HEK293T (cell line): ENCODE data around the gene GATA1.

Experiments used
- CTCF ChIA-PET: fragments of 350-600 bp; formaldehyde crosslinking; extraction: SDS; loops from one replicate; lab custom pipeline; 2021; ENCODE audit warnings: antibody characterized with exemption, inconsistent platforms; lab: Yijun Ruan, JAX
- POLR2A ChIA-PET: fragments of 350-600 bp; formaldehyde crosslinking; extraction: SDS; loops from one replicate; lab custom pipeline; 2020; ENCODE audit warnings: antibody characterized with exemption, inconsistent platforms; lab: Yijun Ruan, JAX
- DNase-seq: peaks from one replicate; pipeline ENCODE4 v3.0.0; 2012; ENCODE audit warnings: mixed read lengths; ENCODE audit errors: extremely low spot score
- ARNT ChIP-seq: fragments of 450-650 bp; IDR thresholded peaks from 2 replicates; pipeline ENCODE4 v1.6.1; 2017; ENCODE audit warnings: mild to moderate bottlenecking
- BHLHE40 ChIP-seq: fragments of 450-650 bp; IDR thresholded peaks from 2 replicates; pipeline ENCODE4 v1.6.1; 2016; ENCODE audit warnings: mild to moderate bottlenecking, moderate library complexity, borderline replicate concordance
- CTBP1 ChIP-seq: fragments of 450-650 bp; IDR thresholded peaks from 2 replicates; pipeline ENCODE4 v1.6.1; 2016; ENCODE audit warnings: borderline replicate concordance
- ELF4 ChIP-seq: fragments of 450-650 bp; IDR thresholded peaks from 2 replicates; pipeline ENCODE4 v1.6.1; 2017; ENCODE audit warnings: antibody characterized with exemption
- FOXA1 ChIP-seq: fragments of 450-650 bp; IDR thresholded peaks from 2 replicates; pipeline ENCODE4 v1.6.1; 2016; ENCODE audit warnings: mild to moderate bottlenecking
- FOXK2 ChIP-seq: fragments of 450-650 bp; IDR thresholded peaks from 2 replicates; pipeline ENCODE4 v1.6.1; 2016; ENCODE audit warnings: mild to moderate bottlenecking
- FOXM1 ChIP-seq: fragments of 450-650 bp; IDR thresholded peaks from 2 replicates; pipeline ENCODE4 v1.6.1; 2017; ENCODE audit warnings: mild to moderate bottlenecking, borderline replicate concordance
- HDGF ChIP-seq: fragments of 450-650 bp; IDR thresholded peaks from 2 replicates; pipeline ENCODE4 v1.6.1; 2017; ENCODE audit warnings: antibody characterized with exemption, borderline replicate concordance
- L3MBTL2 ChIP-seq: fragments of 450-650 bp; conservative IDR thresholded peaks from 2 replicates; pipeline ENCODE4 v1.6.1; 2016; ENCODE audit warnings: mild to moderate bottlenecking
- LEF1 ChIP-seq: fragments of 450-650 bp; IDR thresholded peaks from 2 replicates; pipeline ENCODE4 v1.6.1; 2017; ENCODE audit warnings: mild to moderate bottlenecking, borderline replicate concordance
- NFRKB ChIP-seq: fragments of 450-650 bp; IDR thresholded peaks from 2 replicates; pipeline ENCODE4 v1.6.1; 2016; ENCODE audit warnings: mild to moderate bottlenecking, moderate library complexity
- SP1 ChIP-seq: fragments of 450-650 bp; IDR thresholded peaks from 2 replicates; pipeline ENCODE4 v1.6.1; 2017
- SUZ12 ChIP-seq: fragments of 450-650 bp; IDR thresholded peaks from 2 replicates; pipeline ENCODE4 v1.6.1; 2016; ENCODE audit warnings: mild to moderate bottlenecking
- TARDBP ChIP-seq: fragments of 450-650 bp; IDR thresholded peaks from 2 replicates; pipeline ENCODE4 v1.6.1; 2016
- ZNF384 ChIP-seq: fragments of 450-650 bp; IDR thresholded peaks from 2 replicates; pipeline ENCODE4 v1.6.1; 2016
- TF ChIP-seq, protein P1 (sequence below): fragments of 450-650 bp; IDR thresholded peaks from 2 replicates; pipeline ENCODE4 v1.6.1; 2016

The GATA1 gene

DNA sequence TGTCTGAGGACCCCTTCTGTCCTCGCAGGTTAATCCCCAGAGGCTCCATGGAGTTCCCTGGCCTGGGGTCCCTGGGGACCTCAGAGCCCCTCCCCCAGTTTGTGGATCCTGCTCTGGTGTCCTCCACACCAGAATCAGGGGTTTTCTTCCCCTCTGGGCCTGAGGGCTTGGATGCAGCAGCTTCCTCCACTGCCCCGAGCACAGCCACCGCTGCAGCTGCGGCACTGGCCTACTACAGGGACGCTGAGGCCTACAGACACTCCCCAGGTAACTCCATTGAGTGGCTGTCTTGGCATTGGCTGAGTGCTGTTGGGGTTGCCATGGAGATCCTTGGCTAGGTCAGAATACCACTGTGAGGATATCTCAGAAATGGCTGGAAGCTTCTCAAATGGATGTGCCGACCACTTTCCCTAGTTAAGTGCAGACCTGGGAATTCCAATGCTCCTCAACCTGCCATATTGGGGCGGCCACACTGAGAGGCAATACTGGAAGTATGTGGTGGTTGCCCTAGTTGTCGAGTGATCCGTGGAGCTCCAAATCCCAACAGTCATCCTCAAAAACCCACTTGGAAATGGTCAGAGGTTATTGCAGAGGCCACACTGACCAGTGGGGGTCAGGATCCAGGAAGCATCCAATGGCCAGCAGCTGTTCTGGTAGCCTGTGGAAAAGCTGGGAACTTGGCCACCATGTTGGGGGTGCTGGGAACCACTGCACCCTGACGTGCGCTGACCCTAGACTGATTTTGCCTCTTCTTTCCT, 4.9 kb downstream of the GATA1 start:
- ChIA-PET POLR2A (no interaction called here), CTCF (no interaction called here)
- DNase-seq = no peak
- TF ChIP-seq SUZ12 = no peak
- TF ChIP-seq FOXM1 = no peak
- no peak for TF ChIP-seq HDGF
- TF ChIP-seq SP1 = no peak
- TF ChIP-seq CTBP1 = no peak
- TF ChIP-seq LEF1 = no peak
- no peak for TF ChIP-seq NFRKB
- TF ChIP-seq, protein P1, sequence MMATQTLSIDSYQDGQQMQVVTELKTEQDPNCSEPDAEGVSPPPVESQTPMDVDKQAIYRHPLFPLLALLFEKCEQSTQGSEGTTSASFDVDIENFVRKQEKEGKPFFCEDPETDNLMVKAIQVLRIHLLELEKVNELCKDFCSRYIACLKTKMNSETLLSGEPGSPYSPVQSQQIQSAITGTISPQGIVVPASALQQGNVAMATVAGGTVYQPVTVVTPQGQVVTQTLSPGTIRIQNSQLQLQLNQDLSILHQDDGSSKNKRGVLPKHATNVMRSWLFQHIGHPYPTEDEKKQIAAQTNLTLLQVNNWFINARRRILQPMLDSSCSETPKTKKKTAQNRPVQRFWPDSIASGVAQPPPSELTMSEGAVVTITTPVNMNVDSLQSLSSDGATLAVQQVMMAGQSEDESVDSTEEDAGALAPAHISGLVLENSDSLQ = no peak
- no peak for TF ChIP-seq FOXA1
- no peak for TF ChIP-seq TARDBP
- no peak for TF ChIP-seq ZNF384
- TF ChIP-seq BHLHE40 = no peak
- no peak for TF ChIP-seq L3MBTL2
- no peak for TF ChIP-seq ELF4
- TF ChIP-seq FOXK2 = no peak
- TF ChIP-seq ARNT = no peak

DNA sequence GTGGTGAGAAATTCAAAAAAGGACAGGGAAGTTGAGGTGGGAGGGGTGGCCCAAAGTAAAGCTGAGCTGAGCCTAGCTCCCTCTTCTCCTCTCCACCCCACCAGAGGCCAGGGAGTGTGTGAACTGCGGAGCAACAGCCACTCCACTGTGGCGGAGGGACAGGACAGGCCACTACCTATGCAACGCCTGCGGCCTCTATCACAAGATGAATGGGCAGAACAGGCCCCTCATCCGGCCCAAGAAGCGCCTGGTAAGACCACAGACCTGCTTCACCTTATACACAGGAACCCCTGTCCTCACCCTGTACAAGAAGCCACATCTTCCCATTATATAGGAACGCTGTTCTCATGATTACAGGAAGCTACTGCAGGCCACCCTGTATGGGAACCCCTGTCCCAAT, 5.8 kb downstream of the GATA1 start:
- ChIA-PET CTCF (no interaction called here), POLR2A (interaction anchor here (1.5 kb wide), 1 partner anchor 9 kb away, joined by 5 read pairs; the partner anchor contains the start of gene HDAC6)
- TF ChIP-seq, protein P1 = no peak
- TF ChIP-seq ELF4 (no peak), SP1 (no peak), NFRKB (no peak), SUZ12 (no peak), FOXM1 (no peak), ARNT (no peak), FOXA1 (no peak), CTBP1 (no peak), BHLHE40 (no peak), FOXK2 (no peak), LEF1 (no peak), TARDBP (no peak), L3MBTL2 (no peak), HDGF (no peak), ZNF384 (no peak)
- DNase-seq = no peak

DNA sequence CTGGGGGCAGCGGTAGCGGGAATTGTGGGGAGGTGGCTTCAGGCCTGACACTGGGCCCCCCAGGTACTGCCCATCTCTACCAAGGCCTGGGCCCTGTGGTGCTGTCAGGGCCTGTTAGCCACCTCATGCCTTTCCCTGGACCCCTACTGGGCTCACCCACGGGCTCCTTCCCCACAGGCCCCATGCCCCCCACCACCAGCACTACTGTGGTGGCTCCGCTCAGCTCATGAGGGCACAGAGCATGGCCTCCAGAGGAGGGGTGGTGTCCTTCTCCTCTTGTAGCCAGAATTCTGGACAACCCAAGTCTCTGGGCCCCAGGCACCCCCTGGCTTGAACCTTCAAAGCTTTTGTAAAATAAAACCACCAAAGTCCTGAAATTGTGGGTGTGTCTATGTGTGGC, 7.5 kb downstream of the GATA1 start:
- POLR2A ChIA-PET = no interaction called here
- CTCF ChIA-PET = no interaction called here

DNA sequence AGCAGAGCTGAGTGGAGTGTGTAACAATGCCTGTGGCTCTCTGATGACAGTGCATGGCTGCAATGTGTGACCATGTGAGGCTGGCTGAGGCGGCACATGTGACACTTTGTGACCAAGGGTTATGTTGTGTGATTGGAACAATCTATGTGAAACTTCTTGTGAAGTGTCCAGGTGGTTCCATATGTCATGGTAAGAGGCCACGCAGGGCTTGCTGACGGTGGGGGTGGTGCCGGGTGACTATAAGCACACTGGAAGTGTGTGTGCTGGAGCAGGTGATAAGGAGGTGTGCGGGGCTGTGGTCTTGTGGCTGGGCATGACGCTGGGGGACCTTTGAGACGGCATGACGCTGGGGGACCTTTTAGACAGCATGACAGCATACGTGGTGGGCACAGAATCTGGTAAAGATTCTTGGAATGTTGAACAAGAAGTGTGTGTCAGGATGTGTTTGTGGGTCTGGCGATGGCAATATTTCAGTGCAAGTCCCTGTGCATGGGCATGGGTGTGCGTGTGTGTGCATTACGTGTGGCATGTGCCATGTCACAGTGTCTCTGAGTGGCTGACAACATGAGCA, 8.0 kb downstream of the GATA1 start:
- POLR2A ChIA-PET = no interaction called here
- TF ChIP-seq FOXM1 (no peak), SUZ12 (no peak), BHLHE40 (no peak), TARDBP (no peak), L3MBTL2 (no peak), LEF1 (no peak)
- TF ChIP-seq, protein P1 = no peak
- DNase-seq = no peak
- CTCF ChIA-PET = no interaction called here

More for the DNA sequence above, 7.5 kb downstream of the GATA1 start:
- DNase-seq = no peak
- TF ChIP-seq BHLHE40 (no peak), ARNT (no peak), HDGF (no peak), CTBP1 (no peak), FOXM1 (no peak), SUZ12 (no peak), FOXK2 (no peak), L3MBTL2 (no peak), SP1 (no peak), LEF1 (no peak), ZNF384 (no peak), NFRKB (no peak), ELF4 (no peak), FOXA1 (no peak), TARDBP (no peak)
- TF ChIP-seq, protein P1 = no peak

DNA sequence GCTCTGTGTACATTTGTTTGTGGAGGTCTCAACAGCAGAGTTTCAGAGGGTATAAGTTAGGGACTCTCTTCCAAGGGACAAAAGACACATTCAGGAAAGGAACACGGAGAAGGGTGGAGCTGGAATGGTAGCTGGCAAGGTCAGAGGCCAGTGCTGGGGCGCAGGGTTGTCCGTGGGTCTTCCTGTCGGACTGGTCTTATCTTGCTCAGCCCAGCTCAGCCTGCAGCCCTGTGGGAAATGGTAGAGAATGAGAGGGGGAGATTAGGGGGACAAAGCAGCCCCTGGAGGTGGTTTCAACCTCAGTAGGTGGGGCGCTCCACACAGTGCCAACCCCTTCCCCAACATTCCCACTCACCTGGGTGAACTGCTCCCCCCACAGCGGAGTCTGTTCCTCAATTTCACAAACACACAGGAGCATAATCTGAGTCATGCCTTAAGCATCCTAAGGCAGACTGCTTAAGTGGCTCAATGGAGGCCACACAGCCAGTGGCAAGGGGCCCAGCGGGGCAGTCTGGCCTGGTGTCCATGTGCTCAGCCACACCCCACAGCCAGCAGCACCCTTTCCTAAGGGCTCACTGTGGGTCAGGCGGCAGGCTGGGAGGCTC, 8.6 kb downstream of the GATA1 start:
- no peak for DNase-seq
- CTCF ChIA-PET = no interaction called here
- POLR2A ChIA-PET = no interaction called here
- TF ChIP-seq SUZ12 (no peak), HDGF (no peak), NFRKB (no peak), ELF4 (no peak), SP1 (no peak), FOXA1 (no peak), ZNF384 (no peak), LEF1 (no peak), FOXK2 (no peak), CTBP1 (no peak), ARNT (no peak), TARDBP (no peak), FOXM1 (no peak), L3MBTL2 (no peak)
- TF ChIP-seq, protein P1 = no peak
